Mucosa of descending colon (tissue), 3 donors: ENCODE measurements around the gene MIR17HG. TPM values are rescaled to one million over a fixed set of nuclear protein-coding genes. Genes with fewer than 3 reads are reported as not detected.

Experiments used
- ATAC-seq: fragments of 200-7000 bp; cut with Tn5 transposase; one replicate; pipeline ENCODE4 v1.9.1; 2020; ENCODE audit warnings: mild to moderate bottlenecking, moderate library complexity
- DNase-seq, 3 donors: peaks; one replicate each; pipeline ENCODE4 v3.0.0-alpha.2; 2020
- H3K36me3 ChIP-seq: fragments of 200-600 bp; one replicate; pipeline ENCODE4 v1.8.0; 2021; ENCODE audit warnings: low read depth, mild to moderate bottlenecking
- H3K4me1 ChIP-seq: fragments of 200-600 bp; one replicate; pipeline ENCODE4 v1.8.0; 2021; ENCODE audit warnings: low read depth, mild to moderate bottlenecking
- H3K4me3 ChIP-seq: fragments of 200-600 bp; one replicate; pipeline ENCODE4 v1.8.0; 2021; ENCODE audit warnings: mild to moderate bottlenecking
- H3K9me3 ChIP-seq: fragments of 200-600 bp; one replicate; pipeline ENCODE4 v1.8.0; 2021; ENCODE audit warnings: mild to moderate bottlenecking
- CTCF ChIP-seq: fragments of 200-600 bp; IDR thresholded peaks from one replicate; pipeline ENCODE4 v1.8.0; 2022; ENCODE audit warnings: antibody characterized with exemption, mild to moderate bottlenecking
- intact Hi-C, 2 donors: fragments of 100-400 bp; cut with DNase I in 1 of 2; cut with micrococcal nuclease in 1 of 2; formaldehyde crosslinking; loops; one replicate each; pipeline versions ENCODE4 v1.11.0 to v1.11.1; 2022; cut with DNase I, micrococcal nuclease
- total RNA-seq, 3 donors: library from RNA; stranded (reverse); fragmentation: NEBNext Ultra II Directional in 2 of 3; extraction: Animal tissue kit (Norgen Biotek cat#: 25700) in 2 of 3; gene quantifications; one replicate each; pipeline versions ENCODE4 v1.2.1 to v1.2.4, GENCODE V29; 2021 to 2023
- donor health status: DM: no; HTN: no; CAD: no; lungs with moderate emphysema.
- donor health status: DM: no; HTN: no; CAD: no.
- donor health status: DM: no; HTN: yes; CAD: no.

Gene MIR17HG
- total RNA-seq, 3 donors from 2014 or later: 4.1 to 6.1 (median 5.3) TPM

GRCh38 chr13:91305652-91306051 lies 41.8 kb upstream of the MIR17HG start:
- H3K9me3 ChIP-seq: no peaks in the 10 kb centered on the region
- ATAC-seq (no peak), DNase-seq (no peak)
- intact Hi-C loops: no loop called here
- H3K4me3 ChIP-seq: no peak overlapping the region
- no peaks in the 10 kb centered on the region for H3K4me1 ChIP-seq
- no peak for TF ChIP-seq CTCF
- H3K36me3 ChIP-seq: no peaks in the 10 kb centered on the region

GRCh38 chr13:91307887-91308286 lies 39.6 kb upstream of the MIR17HG start:
- no peaks in the 10 kb centered on the region for H3K36me3 ChIP-seq
- no peak overlapping the region for H3K4me3 ChIP-seq
- peaks cover 3% of the 10 kb centered on the region for H3K4me1 ChIP-seq
- DNase-seq (no peak), ATAC-seq (no peak)
- H3K9me3 ChIP-seq: no peaks in the 10 kb centered on the region
- TF ChIP-seq CTCF: no peak
- intact Hi-C loops: no loop called here

GRCh38 chr13:91308299-91308698 lies 39.2 kb upstream of the MIR17HG start:
- no peak overlapping the region for H3K4me3 ChIP-seq
- no peak for TF ChIP-seq CTCF
- no peak for ATAC-seq
- intact Hi-C loops: no loop called here
- no peak for DNase-seq
- no peaks in the 10 kb centered on the region for H3K9me3 ChIP-seq
- peaks cover 3% of the 10 kb centered on the region for H3K4me1 ChIP-seq
- H3K36me3 ChIP-seq: no peaks in the 10 kb centered on the region

GRCh38 chr13:91311491-91311890 lies 36.0 kb upstream of the MIR17HG start:
- intact Hi-C loops: no loop called here
- DNase-seq: peak in 2 of 3 donors; percentile 21 to 22
- TF ChIP-seq CTCF: no peak
- Histone ChIP-seq H3K36me3 (no peaks in the 10 kb centered on the region), H3K4me3 (no peak overlapping the region), H3K4me1 (peaks cover 3% of the 10 kb centered on the region), H3K9me3 (no peaks in the 10 kb centered on the region)
- ATAC-seq: peak; percentile 88

DNA sequence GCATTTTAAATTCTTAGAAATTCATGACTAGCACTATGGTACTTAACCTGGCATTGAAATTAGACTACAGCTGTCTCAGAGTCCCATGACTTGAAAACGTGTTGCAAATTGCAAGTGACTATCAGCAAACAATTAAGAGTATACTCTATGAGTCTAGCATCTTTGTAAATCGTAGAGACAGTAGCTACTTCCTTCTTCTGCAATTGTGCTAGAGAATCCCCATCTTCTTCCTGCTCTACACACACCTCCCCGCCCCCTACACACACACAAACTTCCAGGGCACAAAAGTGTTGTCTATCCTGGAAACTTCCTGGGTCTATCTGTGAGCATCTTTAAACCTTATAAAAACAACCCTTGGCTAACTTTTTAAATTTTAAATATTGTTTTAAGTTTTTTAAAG lies 35.2 kb upstream of the MIR17HG start:
- Histone ChIP-seq H3K9me3 (no peaks in the 10 kb centered on the region), H3K36me3 (no peaks in the 10 kb centered on the region), H3K4me3 (no peak overlapping the region), H3K4me1 (peaks cover 3% of the 10 kb centered on the region)
- peak; percentile 31 for ATAC-seq
- no peak for DNase-seq
- no peak for TF ChIP-seq CTCF
- intact Hi-C loops: no loop called here

DNA sequence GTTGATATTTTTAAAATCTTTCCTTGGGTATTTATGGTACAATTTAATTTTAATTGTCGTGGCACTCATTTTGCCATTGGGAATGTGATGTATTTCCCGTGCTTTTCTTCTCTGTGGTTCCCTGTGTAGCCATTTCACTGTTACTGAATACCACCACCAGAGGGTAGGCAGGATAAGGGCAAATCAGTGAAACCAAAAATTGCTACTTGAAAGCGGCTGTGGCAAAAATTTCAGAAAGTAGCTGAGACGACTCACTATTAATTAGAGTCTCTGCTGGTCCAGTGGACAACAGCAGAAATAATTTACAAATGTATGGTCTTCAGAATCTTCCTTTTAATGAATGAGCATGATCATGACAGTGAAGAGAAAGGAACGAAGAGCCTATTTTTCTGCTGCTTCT lies 34.4 kb upstream of the MIR17HG start:
- Histone ChIP-seq H3K36me3 (no peaks in the 10 kb centered on the region), H3K4me1 (peaks cover 3% of the 10 kb centered on the region), H3K9me3 (no peaks in the 10 kb centered on the region), H3K4me3 (no peak overlapping the region)
- intact Hi-C loops: no loop called here
- no peak for TF ChIP-seq CTCF
- ATAC-seq (no peak), DNase-seq (no peak)
